Measurements from ENCODE around the gene FAIM2.

DNA sequence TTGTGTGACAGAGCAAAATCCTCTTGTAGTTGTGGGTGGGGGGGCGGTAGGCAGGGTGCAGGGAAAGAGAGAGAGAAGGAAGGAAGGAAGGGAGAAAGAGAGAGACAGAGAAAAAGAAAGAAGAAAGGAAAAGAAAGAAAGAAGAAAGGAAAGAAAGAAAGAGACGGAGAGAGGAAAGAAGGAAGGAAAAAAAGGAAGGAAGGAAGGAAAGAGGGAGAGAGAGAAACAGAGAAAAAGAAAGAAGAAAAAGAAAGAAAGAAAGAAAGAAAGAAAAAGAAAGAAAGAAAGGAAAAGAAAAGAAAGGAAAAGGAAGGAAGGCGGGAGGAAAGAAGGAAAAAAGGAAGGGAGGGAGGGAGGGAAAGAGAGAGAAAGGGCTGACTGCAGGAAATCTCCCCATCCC lies 17.6 kb upstream of the FAIM2 start:
- TF ChIP-seq EZH2phosphoT487 (IDR thresholded peaks at IDR 0.05; ENCODE audit: insufficient read depth, low read depth) (no peak), EZH2 (IDR thresholded peaks at IDR 0.05; ENCODE audit: insufficient read depth, poor library complexity, severe bottlenecking) (no peak)

Measured in GM23248 (cell line).